GM23338 (cell line): ENCODE data around the gene CDC14B. TPM values are rescaled to one million over a fixed set of nuclear protein-coding genes. Genes with fewer than 3 reads are reported as not detected.

Source experiments
- ATAC-seq: fragments of 200-7000 bp; cut with Tn5 transposase; 3 replicates; pipeline ENCODE4 v1.9.1; 2020
- DNase-seq: peaks from one replicate; pipeline ENCODE4 v3.0.0-alpha.2; 2015; ENCODE audit warnings: low spot score
- H2AFZ ChIP-seq: fragments of 200-600 bp; sonication (generic); 2 replicates; pipeline ENCODE4 v1.8.0; 2016; ENCODE audit warnings: antibody characterized with exemption, mild to moderate bottlenecking, moderate library complexity
- H3F3A ChIP-seq: fragments of 200-600 bp; sonication (generic); replicated peaks from 2 replicates; pipeline ENCODE4 v1.8.0; 2017; ENCODE audit warnings: antibody characterized with exemption, mixed run types, low read depth
- H3K27ac ChIP-seq: fragments of 200-600 bp; sonication (generic); 2 replicates; pipeline ENCODE4 v1.6.1; 2016; ENCODE audit warnings: low read depth
- H3K27me3 ChIP-seq: fragments of 200-600 bp; sonication (generic); 2 replicates; pipeline ENCODE4 v1.8.0; 2016; ENCODE audit warnings: mild to moderate bottlenecking, mixed run types, moderate library complexity; ENCODE audit not compliant: insufficient read depth
- H3K36me3 ChIP-seq: fragments of 200-600 bp; sonication (generic); 2 replicates; pipeline ENCODE4 v1.8.0; 2016; ENCODE audit warnings: mild to moderate bottlenecking; ENCODE audit not compliant: insufficient read depth
- H3K4me1 ChIP-seq: fragments of 200-600 bp; sonication (generic); 2 replicates; pipeline ENCODE4 v1.8.0; 2016; ENCODE audit warnings: mild to moderate bottlenecking, moderate library complexity; ENCODE audit not compliant: insufficient read depth
- H3K4me2 ChIP-seq: fragments of 200-600 bp; sonication (generic); 2 replicates; pipeline ENCODE4 v1.7.1; 2017; ENCODE audit warnings: mixed run types
- H3K4me3 ChIP-seq: fragments of 200-600 bp; sonication (generic); 2 replicates; pipeline ENCODE4 v1.6.1; 2016; ENCODE audit warnings: mixed run types
- H3K79me2 ChIP-seq: fragments of 200-600 bp; sonication (generic); replicated peaks from 2 replicates; pipeline ENCODE4 v1.8.0; 2017; ENCODE audit warnings: mild to moderate bottlenecking; ENCODE audit not compliant: insufficient read depth
- H3K9me2 ChIP-seq: fragments of 200-600 bp; sonication (generic); 2 replicates; pipeline ENCODE4 v1.8.0; 2017; ENCODE audit not compliant: insufficient read depth
- H4K20me1 ChIP-seq: fragments of 200-600 bp; sonication (generic); replicated peaks from 2 replicates; pipeline ENCODE4 v1.8.0; 2017; ENCODE audit warnings: mild to moderate bottlenecking; ENCODE audit not compliant: insufficient read depth
- H3K27ac Mint-ChIP-seq: 2 replicates; pipeline ENCODE4 v1.8.0; 2020; ENCODE audit warnings: inconsistent platforms, mild to moderate bottlenecking, moderate library complexity, mixed read lengths
- H3K27me3 Mint-ChIP-seq: 3 replicates; pipeline ENCODE4 v1.8.0; 2022; ENCODE audit warnings: low read depth, mild to moderate bottlenecking, moderate library complexity, mixed read lengths, inconsistent platforms; ENCODE audit not compliant: insufficient read depth, poor library complexity
- H3K36me3 Mint-ChIP-seq: 3 replicates; pipeline ENCODE4 v1.8.0; 2021; ENCODE audit warnings: low read depth, mild to moderate bottlenecking, inconsistent platforms, moderate library complexity, mixed read lengths
- H3K4me1 Mint-ChIP-seq: 3 replicates; pipeline ENCODE4 v1.8.0; 2020; ENCODE audit warnings: mild to moderate bottlenecking, inconsistent platforms, mixed read lengths
- H3K4me3 Mint-ChIP-seq: 3 replicates; pipeline ENCODE4 v1.8.0; 2021; ENCODE audit warnings: moderate library complexity, mild to moderate bottlenecking, inconsistent platforms, mixed read lengths
- H3K9me3 Mint-ChIP-seq: 3 replicates; pipeline ENCODE4 v1.8.0; 2020; ENCODE audit warnings: moderate library complexity, mild to moderate bottlenecking, inconsistent platforms, mixed read lengths
- CREB1 ChIP-seq: fragments of 250-450 bp; sonication (Bioruptor Pico); IDR thresholded peaks from 2 replicates; pipeline ENCODE4 v1.5.0; 2020; ENCODE audit warnings: low read depth, mild to moderate bottlenecking, moderate library complexity
- CTCF ChIP-seq, 2 experiments: fragments of 200-600 bp in 1 of 2; sonication (generic) in 1 of 2; conservative IDR thresholded peaks; 2 replicates each; pipeline versions ENCODE4 v1.5.1 to v1.6.1; 2016 to 2017; ENCODE audit warnings: antibody characterized with exemption in 2 of 2, low read depth in 2 of 2, mild to moderate bottlenecking in 2 of 2, moderate library complexity in 1 of 2
- ETS1 ChIP-seq: IDR thresholded peaks from 2 replicates; pipeline ENCODE4 v1.6.1; 2016; ENCODE audit warnings: antibody characterized with exemption
- EZH2 ChIP-seq: fragments of 200-600 bp; sonication (generic); IDR thresholded peaks from one replicate; pipeline ENCODE4 v1.8.0; 2017; ENCODE audit warnings: antibody characterized with exemption, mild to moderate bottlenecking, low read depth; ENCODE audit not compliant: unreplicated experiment
- EZH2phosphoT487 ChIP-seq: fragments of 200-600 bp; sonication (generic); IDR thresholded peaks from one replicate; pipeline ENCODE4 v1.8.1; 2018; ENCODE audit warnings: antibody characterized with exemption; ENCODE audit not compliant: unreplicated experiment
- JUNB ChIP-seq: IDR thresholded peaks from one replicate; pipeline ENCODE4 v1.6.1; 2016; ENCODE audit warnings: antibody characterized with exemption; ENCODE audit not compliant: unreplicated experiment
- NANOG ChIP-seq: IDR thresholded peaks from 2 replicates; pipeline ENCODE4 v1.6.1; 2016; ENCODE audit warnings: antibody characterized with exemption, borderline replicate concordance
- POLR2AphosphoS5 ChIP-seq: IDR thresholded peaks from 2 replicates; pipeline ENCODE4 v1.6.1; 2016; ENCODE audit warnings: antibody characterized with exemption, low read depth
- STAT1 ChIP-seq: IDR thresholded peaks from one replicate; pipeline ENCODE4 v1.6.1; 2016; ENCODE audit warnings: antibody characterized with exemption; ENCODE audit not compliant: unreplicated experiment
- ZNF114 ChIP-seq: fragments of 250-450 bp; sonication (Bioruptor Pico); IDR thresholded peaks from 2 replicates; pipeline ENCODE4 v1.5.0; 2020; ENCODE audit warnings: mild to moderate bottlenecking, moderate library complexity
- ZNF331 ChIP-seq: fragments of 250-450 bp; sonication (Bioruptor Pico); IDR thresholded peaks from 2 replicates; pipeline ENCODE4 v1.5.0; 2020; ENCODE audit warnings: low read depth, mild to moderate bottlenecking, moderate library complexity
- polyA plus RNA-seq: library from polyadenylated mRNA; unstranded; fragments of >200 nt; fragmentation: Nextera tagmentation; extraction: Ambion mirVana; gene quantifications from 2 replicates; pipeline ENCODE4 v1.2.1, GENCODE V29; 2016
- total RNA-seq: library from RNA; depleted of rRNA; stranded (reverse); fragments of >200 nt; shearing (Covaris generic); gene quantifications from 2 replicates; pipeline ENCODE4 v1.2.3, GENCODE V29; 2014
- TF ChIP-seq, protein P1 (sequence below): IDR thresholded peaks from one replicate; pipeline ENCODE4 v1.6.1; 2018; ENCODE audit warnings: antibody characterized with exemption; ENCODE audit not compliant: unreplicated experiment
- TF ChIP-seq, protein P2 (sequence below): fragments of 250-450 bp; sonication (Bioruptor Pico); IDR thresholded peaks from 2 replicates; pipeline ENCODE4 v1.5.0; 2020; ENCODE audit warnings: mild to moderate bottlenecking, moderate library complexity

CDC14B gene
- total and polyA plus RNA-seq, 2 experiments from 2014 or later, result 12.2 to 52.1 TPM

DNA sequence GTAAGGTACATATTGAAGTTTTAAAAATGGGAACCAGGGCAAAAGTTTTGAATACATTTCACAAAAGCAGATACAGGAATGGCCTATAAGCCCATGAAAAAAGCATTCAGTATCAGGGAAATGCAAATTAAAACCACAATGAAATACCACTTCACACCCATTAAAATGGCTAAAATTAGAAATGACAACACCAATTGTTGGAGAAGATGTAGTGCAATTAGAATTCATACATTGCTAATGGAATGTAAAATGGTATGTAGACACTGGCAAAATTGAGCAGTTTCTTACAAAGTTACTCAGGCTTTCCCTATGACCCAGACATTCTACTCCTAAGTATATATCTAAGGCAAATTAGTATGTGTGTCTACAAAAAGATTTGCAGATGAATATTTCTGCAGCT is 34.2 kb downstream of the CDC14B start:
- DNase-seq (no peak), ATAC-seq (no peak)
- Histone ChIP-seq H3K9me2 (no peaks in the 10 kb centered on the region), H3K4me3 (0 out of 2 replicates have a peak overlapping the region, but pooled peaks have one; percentile 10), H3K27ac (0 out of 2 replicates have a peak overlapping the region, but pooled peaks have one; percentile 37), H3K36me3 (no peaks in the 10 kb centered on the region), H2AFZ (no peak overlapping the region), H4K20me1 (peaks cover 13% of the 10 kb centered on the region), H3K79me2 (peaks cover 82% of the 10 kb centered on the region), H3F3A (0 out of 2 replicates have a peak, but pooled peaks cover 3% of the 10 kb centered on the region), H3K4me2 (peak overlapping the region; percentile 62), H3K4me1 (peaks cover 48% of the 10 kb centered on the region), H3K27me3 (no peaks in the 10 kb centered on the region)
- H3K4me3 Mint-ChIP-seq, result no peak overlapping the region
- H3K4me1 Mint-ChIP-seq, result peaks cover 47% of the 10 kb centered on the region
- no peaks in the 10 kb centered on the region for H3K36me3 Mint-ChIP-seq
- peak overlapping the region; percentile 74; the same call in 1 of the 2 replicates for H3K27ac Mint-ChIP-seq
- H3K27me3 Mint-ChIP-seq, result no peaks in the 10 kb centered on the region
- no peaks in the 10 kb centered on the region for H3K9me3 Mint-ChIP-seq
- TF ChIP-seq, protein P1, sequence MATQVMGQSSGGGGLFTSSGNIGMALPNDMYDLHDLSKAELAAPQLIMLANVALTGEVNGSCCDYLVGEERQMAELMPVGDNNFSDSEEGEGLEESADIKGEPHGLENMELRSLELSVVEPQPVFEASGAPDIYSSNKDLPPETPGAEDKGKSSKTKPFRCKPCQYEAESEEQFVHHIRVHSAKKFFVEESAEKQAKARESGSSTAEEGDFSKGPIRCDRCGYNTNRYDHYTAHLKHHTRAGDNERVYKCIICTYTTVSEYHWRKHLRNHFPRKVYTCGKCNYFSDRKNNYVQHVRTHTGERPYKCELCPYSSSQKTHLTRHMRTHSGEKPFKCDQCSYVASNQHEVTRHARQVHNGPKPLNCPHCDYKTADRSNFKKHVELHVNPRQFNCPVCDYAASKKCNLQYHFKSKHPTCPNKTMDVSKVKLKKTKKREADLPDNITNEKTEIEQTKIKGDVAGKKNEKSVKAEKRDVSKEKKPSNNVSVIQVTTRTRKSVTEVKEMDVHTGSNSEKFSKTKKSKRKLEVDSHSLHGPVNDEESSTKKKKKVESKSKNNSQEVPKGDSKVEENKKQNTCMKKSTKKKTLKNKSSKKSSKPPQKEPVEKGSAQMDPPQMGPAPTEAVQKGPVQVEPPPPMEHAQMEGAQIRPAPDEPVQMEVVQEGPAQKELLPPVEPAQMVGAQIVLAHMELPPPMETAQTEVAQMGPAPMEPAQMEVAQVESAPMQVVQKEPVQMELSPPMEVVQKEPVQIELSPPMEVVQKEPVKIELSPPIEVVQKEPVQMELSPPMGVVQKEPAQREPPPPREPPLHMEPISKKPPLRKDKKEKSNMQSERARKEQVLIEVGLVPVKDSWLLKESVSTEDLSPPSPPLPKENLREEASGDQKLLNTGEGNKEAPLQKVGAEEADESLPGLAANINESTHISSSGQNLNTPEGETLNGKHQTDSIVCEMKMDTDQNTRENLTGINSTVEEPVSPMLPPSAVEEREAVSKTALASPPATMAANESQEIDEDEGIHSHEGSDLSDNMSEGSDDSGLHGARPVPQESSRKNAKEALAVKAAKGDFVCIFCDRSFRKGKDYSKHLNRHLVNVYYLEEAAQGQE, result no peak
- TF ChIP-seq STAT1, result no peak
- no peak for TF ChIP-seq EZH2phosphoT487
- TF ChIP-seq POLR2AphosphoS5, result no peak
- TF ChIP-seq, protein P2, sequence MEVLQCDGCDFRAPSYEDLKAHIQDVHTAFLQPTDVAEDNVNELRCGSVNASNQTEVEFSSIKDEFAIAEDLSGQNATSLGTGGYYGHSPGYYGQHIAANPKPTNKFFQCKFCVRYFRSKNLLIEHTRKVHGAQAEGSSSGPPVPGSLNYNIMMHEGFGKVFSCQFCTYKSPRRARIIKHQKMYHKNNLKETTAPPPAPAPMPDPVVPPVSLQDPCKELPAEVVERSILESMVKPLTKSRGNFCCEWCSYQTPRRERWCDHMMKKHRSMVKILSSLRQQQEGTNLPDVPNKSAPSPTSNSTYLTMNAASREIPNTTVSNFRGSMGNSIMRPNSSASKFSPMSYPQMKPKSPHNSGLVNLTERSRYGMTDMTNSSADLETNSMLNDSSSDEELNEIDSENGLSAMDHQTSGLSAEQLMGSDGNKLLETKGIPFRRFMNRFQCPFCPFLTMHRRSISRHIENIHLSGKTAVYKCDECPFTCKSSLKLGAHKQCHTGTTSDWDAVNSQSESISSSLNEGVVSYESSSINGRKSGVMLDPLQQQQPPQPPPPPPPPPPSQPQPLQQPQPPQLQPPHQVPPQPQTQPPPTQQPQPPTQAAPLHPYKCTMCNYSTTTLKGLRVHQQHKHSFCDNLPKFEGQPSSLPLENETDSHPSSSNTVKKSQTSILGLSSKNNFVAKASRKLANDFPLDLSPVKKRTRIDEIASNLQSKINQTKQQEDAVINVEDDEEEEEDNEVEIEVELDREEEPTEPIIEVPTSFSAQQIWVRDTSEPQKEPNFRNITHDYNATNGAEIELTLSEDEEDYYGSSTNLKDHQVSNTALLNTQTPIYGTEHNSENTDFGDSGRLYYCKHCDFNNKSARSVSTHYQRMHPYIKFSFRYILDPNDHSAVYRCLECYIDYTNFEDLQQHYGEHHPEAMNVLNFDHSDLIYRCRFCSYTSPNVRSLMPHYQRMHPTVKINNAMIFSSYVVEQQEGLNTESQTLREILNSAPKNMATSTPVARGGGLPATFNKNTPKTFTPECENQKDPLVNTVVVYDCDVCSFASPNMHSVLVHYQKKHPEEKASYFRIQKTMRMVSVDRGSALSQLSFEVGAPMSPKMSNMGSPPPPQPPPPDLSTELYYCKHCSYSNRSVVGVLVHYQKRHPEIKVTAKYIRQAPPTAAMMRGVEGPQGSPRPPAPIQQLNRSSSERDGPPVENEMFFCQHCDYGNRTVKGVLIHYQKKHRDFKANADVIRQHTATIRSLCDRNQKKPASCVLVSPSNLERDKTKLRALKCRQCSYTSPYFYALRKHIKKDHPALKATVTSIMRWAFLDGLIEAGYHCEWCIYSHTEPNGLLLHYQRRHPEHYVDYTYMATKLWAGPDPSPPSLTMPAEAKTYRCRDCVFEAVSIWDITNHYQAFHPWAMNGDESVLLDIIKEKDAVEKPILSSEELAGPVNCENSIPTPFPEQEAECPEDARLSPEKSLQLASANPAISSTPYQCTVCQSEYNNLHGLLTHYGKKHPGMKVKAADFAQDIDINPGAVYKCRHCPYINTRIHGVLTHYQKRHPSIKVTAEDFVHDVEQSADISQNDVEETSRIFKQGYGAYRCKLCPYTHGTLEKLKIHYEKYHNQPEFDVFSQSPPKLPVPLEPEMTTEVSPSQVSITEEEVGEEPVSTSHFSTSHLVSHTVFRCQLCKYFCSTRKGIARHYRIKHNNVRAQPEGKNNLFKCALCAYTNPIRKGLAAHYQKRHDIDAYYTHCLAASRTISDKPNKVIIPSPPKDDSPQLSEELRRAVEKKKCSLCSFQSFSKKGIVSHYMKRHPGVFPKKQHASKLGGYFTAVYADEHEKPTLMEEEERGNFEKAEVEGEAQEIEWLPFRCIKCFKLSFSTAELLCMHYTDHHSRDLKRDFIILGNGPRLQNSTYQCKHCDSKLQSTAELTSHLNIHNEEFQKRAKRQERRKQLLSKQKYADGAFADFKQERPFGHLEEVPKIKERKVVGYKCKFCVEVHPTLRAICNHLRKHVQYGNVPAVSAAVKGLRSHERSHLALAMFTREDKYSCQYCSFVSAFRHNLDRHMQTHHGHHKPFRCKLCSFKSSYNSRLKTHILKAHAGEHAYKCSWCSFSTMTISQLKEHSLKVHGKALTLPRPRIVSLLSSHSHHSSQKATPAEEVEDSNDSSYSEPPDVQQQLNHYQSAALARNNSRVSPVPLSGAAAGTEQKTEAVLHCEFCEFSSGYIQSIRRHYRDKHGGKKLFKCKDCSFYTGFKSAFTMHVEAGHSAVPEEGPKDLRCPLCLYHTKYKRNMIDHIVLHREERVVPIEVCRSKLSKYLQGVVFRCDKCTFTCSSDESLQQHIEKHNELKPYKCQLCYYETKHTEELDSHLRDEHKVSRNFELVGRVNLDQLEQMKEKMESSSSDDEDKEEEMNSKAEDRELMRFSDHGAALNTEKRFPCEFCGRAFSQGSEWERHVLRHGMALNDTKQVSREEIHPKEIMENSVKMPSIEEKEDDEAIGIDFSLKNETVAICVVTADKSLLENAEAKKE (CRISPR knock-in tag), result no peak
- TF ChIP-seq CTCF (conservative IDR thresholded peaks at IDR 0.05; ENCODE audit: low read depth in 2 of 2), result no peak
- TF ChIP-seq EZH2, result no peak
- TF ChIP-seq NANOG, result no peak
- no peak for TF ChIP-seq ZNF331 (CRISPR knock-in tag)
- no peak for TF ChIP-seq ETS1
- no peak for TF ChIP-seq CREB1
- no peak for TF ChIP-seq JUNB
- no peak for TF ChIP-seq ZNF114 (CRISPR knock-in tag)
